IMR-90 (cell line): Measurements from ENCODE around the gene LMTK2. TPM values are rescaled to one million over a fixed set of nuclear protein-coding genes. Genes with fewer than 3 reads are reported as not detected.

ENCODE experiments used
- ATAC-seq: fragments of 200-7000 bp; cut with Tn5 transposase; 2 replicates; pipeline ENCODE4 v1.9.1; 2020; ENCODE audit warnings: low read depth, mild to moderate bottlenecking, moderate library complexity
- BruUV-seq: library from RNA; stranded (reverse); fragments of 400-500 nt; replicated peaks from 2 replicates; lab custom pipeline; 2021; lab: Mats Ljungman, UMichigan
- CTCF ChIA-PET: fragments of 300-600 bp; formaldehyde crosslinking; extraction: SDS; loops from one replicate; lab custom pipeline; 2021; ENCODE audit warnings: antibody characterized with exemption; lab: Yijun Ruan, JAX
- POLR2A ChIA-PET: fragments of 300-600 bp; sonication (Branson Sonifier 250); formaldehyde crosslinking; loops from one replicate; lab custom pipeline; 2022; ENCODE audit warnings: antibody characterized with exemption; ENCODE audit not compliant: unreplicated experiment; lab: Charles Lee
- DNase-seq: peaks from one replicate; pipeline ENCODE4 v3.0.0; 2013
- H2AFZ ChIP-seq: replicated peaks from 2 replicates; pipeline ENCODE3; 2013; ENCODE audit warnings: low read length, mild to moderate bottlenecking; ENCODE audit not compliant: poor library complexity
- H2AK5ac ChIP-seq: 2 replicates; pipeline ENCODE4 v1.6.1; 2013; ENCODE audit warnings: low read depth, low read length, inconsistent platforms
- H2AK9ac ChIP-seq: replicated peaks from 2 replicates; pipeline ENCODE3; 2013; ENCODE audit warnings: mild to moderate bottlenecking, low read depth, low read length, moderate library complexity; ENCODE audit not compliant: poor library complexity
- H2BK120ac ChIP-seq: 2 replicates; pipeline ENCODE4 v1.6.1; 2013; ENCODE audit warnings: low read depth, low read length, inconsistent platforms
- H2BK15ac ChIP-seq: 3 replicates; pipeline ENCODE4 v1.6.1; 2013; ENCODE audit warnings: low read depth, low read length, inconsistent platforms
- H2BK20ac ChIP-seq: 2 replicates; pipeline ENCODE4 v1.6.1; 2013; ENCODE audit warnings: low read depth, mild to moderate bottlenecking, inconsistent platforms, low read length, moderate library complexity
- H2BK5ac ChIP-seq: 2 replicates; pipeline ENCODE4 v1.6.1; 2013; ENCODE audit warnings: mild to moderate bottlenecking, low read depth, low read length, inconsistent platforms; ENCODE audit not compliant: poor library complexity, severe bottlenecking
- H3K14ac ChIP-seq: replicated peaks from 2 replicates; pipeline ENCODE4 v1.6.1; 2013; ENCODE audit warnings: low read depth, low read length, inconsistent platforms
- H3K18ac ChIP-seq: 2 replicates; pipeline ENCODE4 v1.6.1; 2013; ENCODE audit warnings: low read depth, low read length, control low read depth
- H3K23ac ChIP-seq: 2 replicates; pipeline ENCODE4 v1.6.1; 2013; ENCODE audit warnings: low read depth, low read length, inconsistent platforms
- H3K27ac ChIP-seq: 2 replicates; pipeline ENCODE4 v1.5.1; 2013; ENCODE audit warnings: mild to moderate bottlenecking, control low read depth, low read length; ENCODE audit not compliant: insufficient read depth
- H3K27me3 ChIP-seq: 2 replicates; pipeline ENCODE4 v1.6.1; 2013; ENCODE audit warnings: low read length; ENCODE audit not compliant: control insufficient read depth, insufficient read depth
- H3K36me3 ChIP-seq: 2 replicates; pipeline ENCODE4 v1.6.1; 2013; ENCODE audit warnings: low read length, mixed read lengths; ENCODE audit not compliant: control insufficient read depth, insufficient read depth
- H3K4ac ChIP-seq: 2 replicates; pipeline ENCODE4 v1.6.1; 2013; ENCODE audit warnings: low read depth, low read length, inconsistent platforms
- H3K4me1 ChIP-seq: 2 replicates; pipeline ENCODE4 v1.6.1; 2013; ENCODE audit warnings: low read length, mixed read lengths; ENCODE audit not compliant: control insufficient read depth, insufficient read depth
- H3K4me2 ChIP-seq: 2 replicates; pipeline ENCODE4 v1.6.1; 2013; ENCODE audit warnings: low read depth, mild to moderate bottlenecking, control low read depth, low read length, moderate library complexity
- H3K4me3 ChIP-seq: 2 replicates; pipeline ENCODE4 v1.5.1; 2013; ENCODE audit warnings: low read depth, mild to moderate bottlenecking, control low read depth, low read length, moderate library complexity; ENCODE audit not compliant: insufficient read depth
- H3K56ac ChIP-seq: 2 replicates; pipeline ENCODE4 v1.6.1; 2013; ENCODE audit warnings: low read length, inconsistent platforms; ENCODE audit not compliant: insufficient read depth; ENCODE audit errors: extremely low read depth
- H3K79me1 ChIP-seq, 2 experiments: 2 replicates each; pipeline ENCODE4 v1.6.1; 2013; ENCODE audit warnings: low read length in 2 of 2, inconsistent platforms in 1 of 2, low read depth in 1 of 2
- H3K9ac ChIP-seq: 2 replicates; pipeline ENCODE4 v1.6.1; 2013; ENCODE audit warnings: low read depth, low read length, control low read depth
- H3K9me1 ChIP-seq: 2 replicates; pipeline ENCODE4 v1.6.1; 2013; ENCODE audit warnings: low read length, inconsistent platforms; ENCODE audit not compliant: insufficient read depth
- H3K9me3 ChIP-seq: 2 replicates; pipeline ENCODE4 v1.6.1; 2013; ENCODE audit warnings: low read length; ENCODE audit not compliant: control insufficient read depth, insufficient read depth
- H4K20me1 ChIP-seq: 2 replicates; pipeline ENCODE4 v1.6.1; 2013; ENCODE audit warnings: low read length, inconsistent platforms; ENCODE audit not compliant: insufficient read depth
- H4K5ac ChIP-seq: 2 replicates; pipeline ENCODE4 v1.6.1; 2013; ENCODE audit warnings: mild to moderate bottlenecking, low read depth, low read length, control low read depth
- H4K8ac ChIP-seq, 2 experiments: 2 replicates each; pipeline ENCODE4 v1.6.1; 2013; ENCODE audit warnings: low read depth in 2 of 2, low read length in 2 of 2, control low read depth in 1 of 2, inconsistent platforms in 1 of 2
- H4K91ac ChIP-seq: 2 replicates; pipeline ENCODE4 v1.6.1; 2013; ENCODE audit warnings: low read depth, low read length, inconsistent platforms; ENCODE audit not compliant: insufficient read depth
- BHLHE40 ChIP-seq: fragments of 150-350 bp; IDR thresholded peaks from 2 replicates; pipeline ENCODE4 v1.6.1; 2016; ENCODE audit warnings: mild to moderate bottlenecking, low read depth, low read length
- CEBPB ChIP-seq: IDR thresholded peaks from 2 replicates; pipeline ENCODE4 v1.6.1; 2012; ENCODE audit warnings: low read depth, low read length, improper control_type of control experiment
- CHD1 ChIP-seq: IDR thresholded peaks from 2 replicates; pipeline ENCODE4 v1.6.1; 2012; ENCODE audit warnings: low read depth, low read length, improper control_type of control experiment
- ELK1 ChIP-seq: fragments of 150-350 bp; IDR thresholded peaks from 2 replicates; pipeline ENCODE4 v1.6.1; 2016; ENCODE audit warnings: low read depth, mild to moderate bottlenecking, low read length, moderate library complexity, borderline replicate concordance
- FOS ChIP-seq: fragments of 150-350 bp; IDR thresholded peaks from 2 replicates; pipeline ENCODE4 v1.6.1; 2016; ENCODE audit warnings: low read depth, low read length
- MAFK ChIP-seq: IDR thresholded peaks from 2 replicates; pipeline ENCODE4 v1.6.1; 2012; ENCODE audit warnings: low read depth, low read length, improper control_type of control experiment
- MAZ ChIP-seq: IDR thresholded peaks from 2 replicates; pipeline ENCODE4 v1.6.1; 2012; ENCODE audit warnings: low read depth, mild to moderate bottlenecking, low read length, improper control_type of control experiment, moderate library complexity, borderline replicate concordance
- MXI1 ChIP-seq: IDR thresholded peaks from 2 replicates; pipeline ENCODE4 v1.6.1; 2012; ENCODE audit warnings: low read depth, mild to moderate bottlenecking, low read length, moderate library complexity, borderline replicate concordance
- NFE2L2 ChIP-seq: fragments of 150-350 bp; IDR thresholded peaks from 2 replicates; pipeline ENCODE4 v1.6.1; 2016; ENCODE audit warnings: low read depth, mild to moderate bottlenecking, low read length
- POLR2A ChIP-seq: IDR thresholded peaks from 2 replicates; pipeline ENCODE4 v1.6.1; 2012; ENCODE audit warnings: mild to moderate bottlenecking, low read depth, low read length
- RAD21 ChIP-seq: IDR thresholded peaks from 2 replicates; pipeline ENCODE4 v1.6.1; 2012; ENCODE audit warnings: low read length, improper control_type of control experiment
- RCOR1 ChIP-seq: IDR thresholded peaks from 2 replicates; pipeline ENCODE4 v1.6.1; 2012; ENCODE audit warnings: mild to moderate bottlenecking, low read length, improper control_type of control experiment; ENCODE audit not compliant: insufficient replicate concordance
- RFX5 ChIP-seq: IDR thresholded peaks from 2 replicates; pipeline ENCODE4 v1.8.0; 2012; ENCODE audit warnings: low read depth, mild to moderate bottlenecking, low read length, moderate library complexity
- SMC3 ChIP-seq: fragments of 150-350 bp; IDR thresholded peaks from 2 replicates; pipeline ENCODE4 v1.6.1; 2016; ENCODE audit warnings: low read depth, mild to moderate bottlenecking, antibody characterized with exemption, low read length, moderate library complexity
- USF2 ChIP-seq: fragments of 150-350 bp; IDR thresholded peaks from 2 replicates; pipeline ENCODE4 v1.6.1; 2017; ENCODE audit warnings: mild to moderate bottlenecking, antibody characterized with exemption, low read length, low read depth
- WGBS, 2 experiments: methylation state at CpG; one replicate each; pipeline versions ENCODE4 v1.1.5 to v1.1.7; 2013; ENCODE audit warnings: missing lambda C conversion rate in 2 of 2; ENCODE audit not compliant: insufficient read length in 1 of 2; ENCODE audit errors: extremely low coverage in 2 of 2; 5-methylcytosine and 5-hydroxymethylcytosine counted together
- dilution Hi-C: fragments of 300-500 bp; cut with HindIII; formaldehyde crosslinking; loops from one replicate; pipeline ENCODE4 v1.14.3; 2018; ENCODE audit warnings: low sequenced_read_pairs; ENCODE audit not compliant: unreplicated experiment
- in situ Hi-C: fragments of 300-500 bp; cut with MboI; formaldehyde crosslinking; loops from 3 replicates; pipeline ENCODE4 v1.14.3; 2019; ENCODE audit warnings: low sequenced_read_pairs, inconsistent platforms, mixed read lengths
- intact Hi-C: fragments of 100-400 bp; cut with micrococcal nuclease; formaldehyde crosslinking; loops from 2 replicates; pipeline ENCODE4 v1.10.0; 2022
- polyA plus RNA-seq, 3 experiments: library from polyadenylated mRNA; depleted of rRNA; stranded (reverse); fragments of >200 nt; gene quantifications; 2 replicates each; pipeline ENCODE4 v1.2.3, GENCODE V29; 2012; ENCODE audit warnings: low replicate concordance in 1 of 3
- total RNA-seq: library from RNA; depleted of rRNA; stranded (reverse); fragments of >200 nt; gene quantifications from 2 replicates; pipeline ENCODE4 v1.2.3, GENCODE V29; 2012
- TF ChIP-seq, protein P1 (sequence below): conservative IDR thresholded peaks from 2 replicates; pipeline ENCODE4 v1.5.1; 2012; ENCODE audit warnings: mild to moderate bottlenecking, low read depth, low read length, improper control_type of control experiment

LMTK2 gene
- total and polyA plus RNA-seq, 2 of the 4 experiments (the other 2 are of a cell fraction): 4.4 to 5.0 TPM

DNA sequence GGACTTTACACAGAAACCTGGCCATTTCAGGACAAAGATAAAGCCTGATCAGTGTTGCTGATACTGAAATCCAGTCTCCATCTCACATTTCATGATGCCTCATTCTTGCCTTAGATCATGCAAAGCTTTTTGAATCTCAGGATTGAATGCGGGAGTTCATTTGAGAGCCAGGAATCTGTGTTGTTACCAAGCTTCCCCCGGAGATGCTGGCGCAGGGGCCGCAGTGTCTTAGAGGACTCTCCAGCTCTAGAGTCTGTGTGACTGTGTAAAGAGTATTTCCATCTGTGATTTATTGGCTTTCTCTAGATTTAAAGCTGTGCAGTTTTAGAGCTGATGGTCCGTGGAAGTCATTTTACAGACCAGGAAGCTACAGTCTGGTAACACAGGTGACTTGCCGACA lies 32.0 kb downstream of the LMTK2 start:
- no peaks in the 10 kb centered on the region for H3K9me3 ChIP-seq
- no peak overlapping the region for H3K14ac ChIP-seq
- peaks cover 14% of the 10 kb centered on the region for H3K36me3 ChIP-seq
- DNase-seq (no peak), ATAC-seq (no peak)
- BruUV-seq: no TSS peak
- no peak overlapping the region for H3K27ac ChIP-seq
- H3K27me3 ChIP-seq: no peaks in the 10 kb centered on the region
- TF ChIP-seq BHLHE40 (no peak), RCOR1 (no peak), MXI1 (no peak), FOS (no peak), CHD1 (no peak), CEBPB (no peak), POLR2A (no peak), MAFK (no peak), SMC3 (no peak), RAD21 (no peak), MAZ (no peak), NFE2L2 (no peak), RFX5 (no peak), ELK1 (no peak), USF2 (no peak)
- TF ChIP-seq, protein P1, sequence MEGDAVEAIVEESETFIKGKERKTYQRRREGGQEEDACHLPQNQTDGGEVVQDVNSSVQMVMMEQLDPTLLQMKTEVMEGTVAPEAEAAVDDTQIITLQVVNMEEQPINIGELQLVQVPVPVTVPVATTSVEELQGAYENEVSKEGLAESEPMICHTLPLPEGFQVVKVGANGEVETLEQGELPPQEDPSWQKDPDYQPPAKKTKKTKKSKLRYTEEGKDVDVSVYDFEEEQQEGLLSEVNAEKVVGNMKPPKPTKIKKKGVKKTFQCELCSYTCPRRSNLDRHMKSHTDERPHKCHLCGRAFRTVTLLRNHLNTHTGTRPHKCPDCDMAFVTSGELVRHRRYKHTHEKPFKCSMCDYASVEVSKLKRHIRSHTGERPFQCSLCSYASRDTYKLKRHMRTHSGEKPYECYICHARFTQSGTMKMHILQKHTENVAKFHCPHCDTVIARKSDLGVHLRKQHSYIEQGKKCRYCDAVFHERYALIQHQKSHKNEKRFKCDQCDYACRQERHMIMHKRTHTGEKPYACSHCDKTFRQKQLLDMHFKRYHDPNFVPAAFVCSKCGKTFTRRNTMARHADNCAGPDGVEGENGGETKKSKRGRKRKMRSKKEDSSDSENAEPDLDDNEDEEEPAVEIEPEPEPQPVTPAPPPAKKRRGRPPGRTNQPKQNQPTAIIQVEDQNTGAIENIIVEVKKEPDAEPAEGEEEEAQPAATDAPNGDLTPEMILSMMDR: no peak
- H3K4ac ChIP-seq: no peak overlapping the region
- in situ Hi-C loops: no loop called here
- ChIA-PET POLR2A (no interaction called here), CTCF (no interaction called here)
- no peak overlapping the region for H3K56ac ChIP-seq
- no peaks in the 10 kb centered on the region; the same call in 1 of the 2 replicates for H3K9me1 ChIP-seq
- H4K8ac ChIP-seq: no peak overlapping the region
- 0 out of 2 replicates have a peak, but pooled peaks cover 4% of the 10 kb centered on the region for H4K20me1 ChIP-seq
- peaks cover 2% of the 10 kb centered on the region; the same call in 1 of the 2 replicates for H3K4me1 ChIP-seq
- no peak overlapping the region for H4K91ac ChIP-seq
- no peak overlapping the region for H2AFZ ChIP-seq
- no peak overlapping the region for H3K23ac ChIP-seq
- H2AK5ac ChIP-seq: no peak overlapping the region
- no peak overlapping the region for H3K4me3 ChIP-seq
- no peak overlapping the region for H2BK120ac ChIP-seq
- WGBS, 2 experiments: no CpG with 5 or more reads among the region's 6 CpGs
- H3K18ac ChIP-seq: no peak overlapping the region
- no peak overlapping the region for H3K9ac ChIP-seq
- H2BK15ac ChIP-seq: no peak overlapping the region
- H2BK20ac ChIP-seq: no peak overlapping the region
- intact Hi-C loops: no loop called here
- dilution Hi-C loops: no loop called here
- H2AK9ac ChIP-seq: no peak overlapping the region
- H3K79me1 ChIP-seq: peaks cover 0 to 6% of the 10 kb centered on the region in 2 experiments; a peak in 3 of 4 replicates
- H3K4me2 ChIP-seq: no peak overlapping the region
- H4K5ac ChIP-seq: no peak overlapping the region
- no peak overlapping the region for H2BK5ac ChIP-seq
